H1 (cell line): ENCODE results near the gene SPOCD1. TPM values are rescaled to one million over a fixed set of nuclear protein-coding genes. Genes with fewer than 3 reads are reported as not detected.
A peak's percentile ranks its signal among the peaks of the same experiment; 100 is the strongest.

Experiments used
- CTCF ChIA-PET: fragments of 300-600 bp; sonication (Branson Sonifier 250); formaldehyde crosslinking; loops from one replicate; lab custom pipeline; 2021; ENCODE audit not compliant: partially characterized antibody; lab: Charles Lee
- POLR2A ChIA-PET: fragments of 300-600 bp; sonication (Branson Sonifier 250); formaldehyde crosslinking; loops from one replicate; lab custom pipeline; 2021; ENCODE audit warnings: inconsistent platforms; ENCODE audit not compliant: partially characterized antibody; lab: Charles Lee
- DNase-seq, 2 experiments: peaks; one replicate each; pipeline versions ENCODE4 v3.0.0 to v3.0.0-alpha.2; 2010 to 2022; ENCODE audit warnings: low spot score in 2 of 2, low read depth in 1 of 2, mixed read lengths in 1 of 2
- FAIRE-seq: peaks from 2 replicates; lab custom pipeline; 2011; peaks lifted over from hg19 to GRCh38; lab: Jason Lieb, UNC
- H2AFZ ChIP-seq: 2 replicates; pipeline ENCODE4 v1.8.1; 2012; ENCODE audit warnings: low read length, inconsistent platforms
- H2AK5ac ChIP-seq: 2 replicates; pipeline ENCODE4 v1.6.1; 2013; ENCODE audit warnings: low read depth, low read length
- H2BK120ac ChIP-seq: replicated peaks from 2 replicates; pipeline ENCODE3; 2013; ENCODE audit warnings: low read depth, low read length, inconsistent platforms
- H2BK12ac ChIP-seq: 2 replicates; pipeline ENCODE4 v1.6.1; 2013; ENCODE audit warnings: low read depth, low read length
- H2BK15ac ChIP-seq: 2 replicates; pipeline ENCODE4 v1.6.1; 2013; ENCODE audit warnings: low read length
- H2BK20ac ChIP-seq: 2 replicates; pipeline ENCODE4 v1.6.1; 2013; ENCODE audit warnings: low read length
- H2BK5ac ChIP-seq: 2 replicates; pipeline ENCODE4 v1.6.1; 2013; ENCODE audit warnings: low read depth, low read length
- H3K14ac ChIP-seq: 2 replicates; pipeline ENCODE4 v1.6.1; 2013; ENCODE audit warnings: inconsistent platforms; ENCODE audit not compliant: insufficient read length
- H3K18ac ChIP-seq: 2 replicates; pipeline ENCODE4 v1.6.1; 2013; ENCODE audit warnings: low read length; ENCODE audit errors: extremely low read depth
- H3K23ac ChIP-seq: 2 replicates; pipeline ENCODE4 v1.6.1; 2013; ENCODE audit warnings: inconsistent platforms; ENCODE audit not compliant: insufficient read length
- H3K23me2 ChIP-seq: 2 replicates; pipeline ENCODE4 v1.6.1; 2013; ENCODE audit warnings: low read depth, low read length
- H3K27ac ChIP-seq: 2 replicates; pipeline ENCODE4 v1.6.1; 2011; ENCODE audit warnings: low read depth, low read length, inconsistent platforms
- H3K27me3 ChIP-seq, 4 experiments: replicated peaks in 1 of 4; 1 replicate in 1 of 4; 2 replicates in 3 of 4; pipeline versions ENCODE4 v1.6.1 to v1.8.1; 2011 to 2013; ENCODE audit warnings: low read length in 3 of 4, mild to moderate bottlenecking in 3 of 4, inconsistent platforms in 2 of 4, mixed read lengths in 2 of 4, moderate library complexity in 1 of 4; ENCODE audit not compliant: control insufficient read depth in 3 of 4, insufficient read depth in 3 of 4; ENCODE audit errors: extremely low read depth in 1 of 4
- H3K36me3 ChIP-seq, 4 experiments: 2 replicates each; pipeline versions ENCODE4 v1.6.1 to v1.8.1; 2011 to 2013; ENCODE audit warnings: mild to moderate bottlenecking in 4 of 4, low read length in 3 of 4, moderate library complexity in 2 of 4, control low read depth in 1 of 4, inconsistent platforms in 1 of 4; ENCODE audit not compliant: insufficient read depth in 4 of 4, control insufficient read depth in 2 of 4
- H3K4ac ChIP-seq: replicated peaks from 2 replicates; pipeline ENCODE3; 2013; ENCODE audit warnings: low read length, low read depth, mixed read lengths, inconsistent platforms; ENCODE audit not compliant: insufficient read length
- H3K4me1 ChIP-seq, 4 experiments: replicated peaks in 1 of 4; 1 replicate in 1 of 4; 2 replicates in 3 of 4; pipeline versions ENCODE4 v1.6.1 to v1.8.1; 2011 to 2013; ENCODE audit warnings: low read length in 3 of 4, inconsistent platforms in 2 of 4, mixed read lengths in 1 of 4; ENCODE audit not compliant: insufficient read depth in 4 of 4, control insufficient read depth in 3 of 4
- H3K4me2 ChIP-seq, 2 experiments: 2 replicates each; pipeline versions ENCODE4 v1.6.1 to v1.8.1; 2011 to 2013; ENCODE audit warnings: low read depth in 2 of 2, low read length in 2 of 2, control low read depth in 1 of 2, inconsistent platforms in 1 of 2, mild to moderate bottlenecking in 1 of 2; ENCODE audit not compliant: insufficient read depth in 1 of 2
- H3K4me3 ChIP-seq, 4 experiments: fragments of 200-600, 300-600 bp in 1 of 4; sonication (generic), shearing (Covaris generic), sonication (Bioruptor Twin) in 1 of 4; 2 replicates each; pipeline versions ENCODE4 v1.5.1 to v1.8.1; 2011 to 2016; ENCODE audit warnings: low read length in 4 of 4, low read depth in 3 of 4, control low read depth in 2 of 4, inconsistent platforms in 2 of 4, mild to moderate bottlenecking in 2 of 4, mixed read lengths in 1 of 4, moderate library complexity in 1 of 4; ENCODE audit not compliant: insufficient read depth in 2 of 4; ENCODE audit errors: extremely low read depth in 1 of 4
- H3K56ac ChIP-seq: replicated peaks from 2 replicates; pipeline ENCODE3; 2013; ENCODE audit warnings: low read depth, mild to moderate bottlenecking, mixed read lengths, low read length, inconsistent platforms; ENCODE audit not compliant: insufficient read length
- H3K79me1 ChIP-seq: 2 replicates; pipeline ENCODE4 v1.6.1; 2013; ENCODE audit warnings: low read depth, low read length, control low read depth
- H3K79me2 ChIP-seq, 2 experiments: 2 replicates each; pipeline versions ENCODE4 v1.6.1 to v1.8.1; 2012 to 2013; ENCODE audit warnings: low read length in 2 of 2, mild to moderate bottlenecking in 2 of 2, inconsistent platforms in 1 of 2; ENCODE audit not compliant: insufficient read depth in 2 of 2, control insufficient read depth in 1 of 2
- H3K9ac ChIP-seq, 4 experiments: replicated peaks in 1 of 4; 1 replicate in 1 of 4; 2 replicates in 3 of 4; pipeline versions ENCODE4 v1.6.1 to v1.8.1; 2011 to 2013; ENCODE audit warnings: low read depth in 3 of 4, low read length in 3 of 4, control low read depth in 2 of 4, mild to moderate bottlenecking in 2 of 4, moderate library complexity in 2 of 4, inconsistent platforms in 1 of 4; ENCODE audit errors: extremely low read depth in 1 of 4
- H3K9me3 ChIP-seq, 2 experiments: 2 replicates each; pipeline versions ENCODE4 v1.6.1 to v1.8.1; 2012 to 2013; ENCODE audit warnings: mild to moderate bottlenecking in 2 of 2, moderate library complexity in 2 of 2, control low read depth in 1 of 2, inconsistent platforms in 1 of 2, low read depth in 1 of 2, low read length in 1 of 2, mixed read lengths in 1 of 2; ENCODE audit not compliant: insufficient read depth in 2 of 2
- H4K20me1 ChIP-seq, 2 experiments: replicated peaks in 1 of 2; 2 replicates each; pipeline versions ENCODE3 to v1.8.1; 2011 to 2013; ENCODE audit warnings: inconsistent platforms in 2 of 2, low read length in 2 of 2, mild to moderate bottlenecking in 1 of 2; ENCODE audit not compliant: insufficient read depth in 2 of 2, control insufficient read depth in 1 of 2
- H4K5ac ChIP-seq: 2 replicates; pipeline ENCODE4 v1.6.1; 2013; ENCODE audit warnings: low read length, low read depth, mixed read lengths, inconsistent platforms; ENCODE audit not compliant: insufficient read length
- H4K8ac ChIP-seq: 2 replicates; pipeline ENCODE4 v1.8.0; 2013; ENCODE audit warnings: mild to moderate bottlenecking, moderate library complexity, low read length, inconsistent platforms; ENCODE audit not compliant: insufficient read depth; ENCODE audit errors: extremely low read depth
- H4K91ac ChIP-seq: replicated peaks from 2 replicates; pipeline ENCODE3; 2013; ENCODE audit warnings: low read length, mixed read lengths, inconsistent platforms; ENCODE audit not compliant: insufficient read length
- CREB1 ChIP-seq: IDR thresholded peaks from 2 replicates; pipeline ENCODE4 v1.6.1; 2012; ENCODE audit warnings: inconsistent platforms
- GTF2F1 ChIP-seq: IDR thresholded peaks from 2 replicates; pipeline ENCODE4 v1.6.1; 2012; ENCODE audit warnings: low read depth, low read length, improper control_type of control experiment, borderline replicate concordance
- KDM4A ChIP-seq: IDR thresholded peaks from one replicate; pipeline ENCODE4 v1.7.1; 2012; ENCODE audit warnings: low read depth, mild to moderate bottlenecking, moderate library complexity, low read length, inconsistent platforms; ENCODE audit not compliant: severe bottlenecking
- SAP30 ChIP-seq: fragments of 300-600 bp; sonication (generic); IDR thresholded peaks from 2 replicates; pipeline ENCODE4 v1.7.1; 2012; ENCODE audit warnings: low read length, moderate library complexity, mild to moderate bottlenecking, inconsistent platforms; ENCODE audit not compliant: insufficient read depth, insufficient replicate concordance
- YY1 ChIP-seq: IDR thresholded peaks from 2 replicates; pipeline ENCODE4 v1.6.1; 2011; ENCODE audit warnings: low read depth, mild to moderate bottlenecking, low read length
- WGBS, 2 experiments: shearing (Covaris generic) in 1 of 2; methylation state at CpG; one replicate each; pipeline versions ENCODE4 v1.1.6 to v1.1.7; 2013 to 2015; ENCODE audit warnings: low lambda C conversion rate in 2 of 2, mixed read lengths in 2 of 2, inconsistent platforms in 1 of 2, low coverage in 1 of 2, missing lambda C conversion rate in 1 of 2; ENCODE audit not compliant: insufficient replicate concordance in 2 of 2, insufficient coverage in 1 of 2, insufficient read length in 1 of 2; ENCODE audit errors: extremely low coverage in 1 of 2, missing lambda C conversion rate in 1 of 2; 5-methylcytosine and 5-hydroxymethylcytosine counted together
- polyA plus RNA-seq, 7 experiments: library from polyadenylated mRNA; depleted of rRNA in 3 of 7; stranded (reverse) in 5 of 7; unstranded in 2 of 7; fragments of >200 nt in 5 of 7; fragments of 200-250 nt in 2 of 7; gene quantifications; 1 replicate in 5 of 7; 2 replicates in 1 of 7; 4 replicates in 1 of 7; pipeline versions ENCODE4 v1.2.1 to v1.2.3, GENCODE V29; 2011 to 2013; ENCODE audit warnings: missing spikeins in 2 of 7, mixed read lengths in 2 of 7
- total RNA-seq: library from RNA; stranded (reverse); fragmentation: NEBNext Ultra II Directional; extraction: Animal tissue kit (Norgen Biotek cat#: 25700); gene quantifications from 2 replicates; pipeline ENCODE4 v1.2.1, GENCODE V29; 2021

Gene SPOCD1
- total and polyA plus RNA-seq, 2 of the 8 experiments (the other 6 are each of a cell fraction or from before 2014, with no cell fraction given) = 1.8 to 2.9 TPM

GRCh38 chr1:31757989-31758388, 57.8 kb downstream of the SPOCD1 start:
- Histone ChIP-seq H4K5ac (no peak overlapping the region), H3K23me2 (peaks cover 7% of the 10 kb centered on the region), H3K4me1 (peaks cover 19 to 31% (median 21%) of the 10 kb centered on the region in 4 experiments), H4K8ac (no peak overlapping the region; the same call in 1 of the 2 replicates), H2BK12ac (peak overlapping the region; percentile 33; the same call in 1 of the 2 replicates), H2AK5ac (no peak overlapping the region), H2BK5ac (peak overlapping the region; percentile 56), H3K18ac (0 out of 2 replicates have a peak overlapping the region, but pooled peaks have one; percentile 48), H2BK120ac (no peak overlapping the region), H3K9ac (no peak overlapping the region), H3K36me3 (no peaks in the 10 kb centered on the region), H3K79me1 (peaks cover 3% of the 10 kb centered on the region), H3K27me3 (peaks cover 0 to 8% (median 5%) of the 10 kb centered on the region in 4 experiments; a peak in 3 of 7 replicates), H4K20me1 (peaks cover 2 to 11% of the 10 kb centered on the region in 2 experiments), H2AFZ (no peak overlapping the region), H3K27ac (no peak overlapping the region), H3K4me3 (no peak overlapping the region), H3K14ac (no peak overlapping the region), H2BK20ac (0 out of 2 replicates have a peak overlapping the region, but pooled peaks have one; percentile 10), H3K4me2 (no peak overlapping the region), H3K4ac (no peak overlapping the region), H4K91ac (peak overlapping the region; percentile 14), H3K23ac (no peak overlapping the region), H2BK15ac (peak overlapping the region; percentile 88; the same call in 1 of the 2 replicates), H3K79me2 (peaks cover 0 to 4% of the 10 kb centered on the region in 2 experiments; a peak in 1 of 4 replicates), H3K9me3 (no peaks in the 10 kb centered on the region), H3K56ac (no peak overlapping the region)
- DNase-seq = no peak
- TF ChIP-seq GTF2F1 (no peak), KDM4A (no peak), SAP30 (no peak), CREB1 (no peak), YY1 (no peak)
- no peak for FAIRE-seq
- ChIA-PET POLR2A (interaction anchor here (0.7 to 2.3 kb wide), 4 partner anchors 9 to 31 kb away, joined by 3 to 9 read pairs (median 6); no protein-coding TSS in a partner anchor), CTCF (interaction anchor here (0.8 to 14.0 kb wide), 22 partner anchors 11 to 363 kb away, joined by 3 to 206 read pairs (median 4); partner anchors contain the start of gene COL16A1)
- WGBS, 2 experiments = 88% methylated on average over 6 of the region's 6 CpGs; no CpG with 5 or more reads in 1 of the 2 experiments
